ENCODE results near the gene OR1M1. TPM values are rescaled to one million over a fixed set of nuclear protein-coding genes. Genes with fewer than 3 reads are reported as not detected.

Gene OR1M1
- total RNA-seq = not detected in 2 replicates

GRCh38 chr19:9086761-9087160 is at the start of gene OR1M1:
Gene OR1M1, plus strand, starts transcription at chr19:9087061. Its CDS starts 6,184 bp downstream, at chr19:9093245.

GRCh38 chr19:9107375-9107774 is 20.5 kb downstream of the OR1M1 start, which contains the start of gene OR7G2:
Gene OR7G2, minus strand, starts transcription at chr19:9107475. Its CDS starts 4,232 bp downstream, at chr19:9103243.

GRCh38 chr19:9115307-9115813 is 28.5 kb downstream of the OR1M1 start, which contains the start of gene OR7G1:
Gene OR7G1, minus strand, starts transcription at chr19:9115763. Its CDS starts 0 bp downstream, at chr19:9115763.

GRCh38 chr19:9126900-9127405 is 40.1 kb downstream of the OR1M1 start, which contains the start of gene OR7G3:
Gene OR7G3, minus strand, starts transcription at chr19:9126950. Its CDS starts 0 bp downstream, at chr19:9126950.

GRCh38 chr19:9140159-9140874 is 53.5 kb downstream of the OR1M1 start, which contains the start of gene ZNF317:
Gene ZNF317, plus strand, starts transcription at chr19:9140397. Its CDS starts 15,620 bp downstream, at chr19:9156017.

Other genes starting within 250 kb of the OR1M1 start
- 0.42 and 0.85 TPM in 2 replicates for gene MUC16, start 76.7 kb upstream of the OR1M1 start, total RNA-seq
- not detected in 2 replicates for gene OR7G2, start 20.4 kb downstream of the OR1M1 start, total RNA-seq
- not detected in 2 replicates for gene OR7G1, start 28.7 kb downstream of the OR1M1 start, total RNA-seq
- gene OR7G3, start 39.9 kb downstream of the OR1M1 start, total RNA-seq = not detected in 2 replicates
- gene ZNF317, start 53.3 kb downstream of the OR1M1 start, total RNA-seq = 12.6 and 18.8 TPM in 2 replicates
- not detected in 2 replicates for gene OR7D2, start 91.9 kb downstream of the OR1M1 start, total RNA-seq
- gene OR7D4, start 132.5 kb downstream of the OR1M1 start, total RNA-seq = not detected in 2 replicates
- not detected in 2 replicates for gene OR7E24, start 163.9 kb downstream of the OR1M1 start, total RNA-seq
- 5.9 and 12.1 TPM in 2 replicates for gene ZNF699, start 222.8 kb downstream of the OR1M1 start, total RNA-seq
- gene ZNF559, start 237.1 kb downstream of the OR1M1 start, total RNA-seq = 4.7 and 9.9 TPM in 2 replicates